ENCODE results near the gene RGS1.

Gene RGS1

DNA sequence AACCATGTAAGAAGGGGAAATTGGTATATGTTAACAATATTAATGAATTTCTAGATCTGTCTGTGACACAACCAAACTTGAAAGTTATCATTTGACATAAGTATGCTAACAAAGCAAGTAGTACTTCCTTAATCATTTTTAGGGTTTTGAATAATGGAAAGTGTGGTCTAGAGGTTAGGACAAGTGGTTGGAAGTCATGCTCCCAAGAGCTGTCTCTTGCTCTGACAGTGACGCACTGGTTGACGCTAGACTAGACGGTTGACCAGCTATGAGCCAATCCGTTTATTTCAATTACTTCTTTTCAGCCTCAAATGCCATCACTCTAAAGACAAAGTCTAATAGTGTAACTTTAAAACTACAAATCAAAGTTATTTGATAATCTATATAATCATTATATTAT, 20.7 kb upstream of the RGS1 start:
- DNase-seq = no peak

DNA sequence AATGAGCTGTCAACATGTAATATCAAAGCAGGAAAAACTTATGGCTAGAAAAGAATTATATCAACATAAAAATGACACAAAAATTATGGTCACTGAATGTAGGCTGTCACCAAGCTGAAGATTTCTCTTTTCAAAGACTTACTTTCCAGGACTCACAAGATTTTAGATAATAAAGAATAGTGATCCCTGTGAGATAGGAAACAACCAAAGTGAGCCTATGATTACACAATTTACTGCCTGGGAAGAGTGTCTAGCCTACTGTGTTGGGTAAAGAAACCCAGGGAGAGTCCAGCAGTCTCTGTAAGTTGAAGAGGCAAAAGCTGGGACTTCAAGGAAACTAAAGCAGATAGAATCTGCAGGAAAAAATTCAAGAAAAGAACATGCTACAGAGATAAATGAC, 20.2 kb upstream of the RGS1 start:
- no peak for DNase-seq

DNA sequence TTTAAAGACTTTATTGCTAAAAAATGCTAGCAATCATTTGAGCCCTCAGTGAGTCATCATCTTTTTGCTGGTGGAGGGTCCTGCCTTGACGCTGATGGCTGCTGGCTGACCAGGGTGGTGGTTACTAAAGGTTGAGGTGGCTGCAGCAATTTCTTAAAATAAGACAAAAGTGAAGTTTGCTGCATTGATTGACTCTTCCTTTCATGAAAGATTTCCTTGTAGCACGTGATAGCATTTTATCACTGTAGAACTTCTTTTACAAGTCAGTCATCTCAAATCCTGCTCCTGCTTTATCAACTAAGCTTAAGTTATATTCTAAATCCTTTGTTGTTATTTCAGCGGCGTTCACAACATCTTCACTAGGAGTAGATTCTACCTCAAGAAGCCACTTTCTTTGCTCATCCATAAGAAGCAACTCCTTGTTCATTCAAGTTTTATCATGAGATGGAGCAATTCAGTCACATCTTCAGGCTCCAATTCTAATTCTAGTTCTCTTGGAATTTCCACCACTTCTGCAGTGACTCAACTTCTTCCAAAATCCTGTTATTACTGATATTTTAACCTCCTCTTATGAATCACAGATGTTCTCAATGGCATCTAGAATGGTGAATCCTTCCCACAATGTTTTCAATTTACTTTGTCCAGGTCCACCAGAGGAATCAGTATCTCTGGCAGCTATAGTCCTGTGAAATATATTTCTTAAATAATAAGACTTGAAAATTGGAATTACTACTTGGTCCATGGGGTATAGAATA, 17.6 kb upstream of the RGS1 start:
- DNase-seq = no peak

DNA sequence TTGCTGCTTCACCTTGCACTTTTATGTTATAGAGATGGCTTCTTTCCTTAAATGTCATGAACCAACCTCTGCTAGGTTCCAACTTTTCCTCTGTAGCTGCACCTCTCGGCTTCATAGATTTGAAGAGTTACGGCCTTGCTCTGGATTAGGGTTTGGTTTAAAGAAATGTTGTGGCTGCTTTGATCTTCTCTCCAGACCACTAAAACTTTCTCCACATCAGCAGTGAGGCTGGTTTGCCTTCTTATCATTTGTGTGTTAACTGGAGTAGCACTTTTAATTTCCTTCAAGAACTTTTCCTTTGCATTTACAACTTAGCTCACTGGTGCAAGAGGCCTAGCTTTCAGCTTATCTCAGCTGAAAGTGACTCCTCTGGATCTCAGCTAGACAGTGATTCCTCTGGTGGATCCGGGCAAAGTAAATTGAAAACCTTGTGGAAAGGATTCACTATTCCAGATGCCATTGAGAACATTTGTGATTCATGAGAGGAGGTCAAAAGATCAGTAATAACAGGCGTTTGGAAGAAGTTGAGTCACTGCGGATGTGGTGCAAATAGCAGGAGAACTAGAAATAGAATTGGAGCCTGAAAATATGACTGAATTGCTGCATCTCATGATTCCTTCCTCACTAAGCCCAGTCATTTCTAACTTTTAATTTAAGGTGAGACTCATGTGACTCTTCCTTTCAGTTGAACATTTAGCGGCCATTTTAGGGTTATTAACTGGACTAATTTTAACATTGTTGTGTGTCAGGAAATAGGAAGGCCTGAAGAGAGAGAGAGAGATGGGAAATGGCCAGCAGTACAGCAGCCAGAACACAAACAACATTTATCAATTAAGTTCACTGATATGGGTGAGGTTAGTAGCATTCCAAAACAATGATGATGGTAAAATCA, 16.2 kb upstream of the RGS1 start:
- DNase-seq = no peak

DNA sequence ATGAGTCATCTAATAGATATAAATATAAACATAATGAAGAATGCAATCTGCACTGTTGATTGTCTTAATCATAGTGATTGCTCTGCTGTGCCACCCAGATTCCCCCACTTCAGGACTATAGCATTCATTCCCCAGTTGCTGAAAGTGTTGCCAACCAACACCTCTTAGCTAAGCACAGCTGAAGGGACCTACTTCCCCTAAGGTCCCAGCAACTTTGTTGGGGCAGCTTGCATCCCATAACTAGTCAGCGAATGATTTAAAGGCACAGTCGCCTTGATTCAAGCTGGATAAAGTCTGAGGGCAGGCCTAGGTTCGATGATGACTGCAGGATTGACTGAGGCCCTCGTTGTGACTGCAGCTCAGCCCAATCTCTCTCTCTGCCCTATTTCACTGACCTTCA, 14.3 kb upstream of the RGS1 start:
- DNase-seq = no peak

DNA sequence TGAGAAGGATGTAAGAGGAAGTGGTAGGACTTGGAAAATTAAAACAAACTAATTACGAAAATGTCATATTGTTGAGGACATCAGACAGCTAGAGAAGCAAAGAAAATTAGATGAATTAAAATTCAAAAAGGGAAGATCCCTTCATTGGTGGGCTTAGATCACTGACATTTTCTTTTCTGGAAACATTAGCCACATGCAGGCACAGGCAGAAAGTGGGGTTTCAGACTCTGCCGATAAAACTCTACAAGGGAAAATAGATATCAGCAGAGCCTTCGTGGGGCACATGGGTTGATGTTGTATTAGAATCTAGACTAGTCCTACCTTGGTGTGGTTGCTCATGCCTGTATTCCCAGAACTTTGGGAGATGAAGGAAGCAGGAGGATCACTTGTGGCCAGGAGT, 12.4 kb upstream of the RGS1 start:
- no peak for DNase-seq

DNA sequence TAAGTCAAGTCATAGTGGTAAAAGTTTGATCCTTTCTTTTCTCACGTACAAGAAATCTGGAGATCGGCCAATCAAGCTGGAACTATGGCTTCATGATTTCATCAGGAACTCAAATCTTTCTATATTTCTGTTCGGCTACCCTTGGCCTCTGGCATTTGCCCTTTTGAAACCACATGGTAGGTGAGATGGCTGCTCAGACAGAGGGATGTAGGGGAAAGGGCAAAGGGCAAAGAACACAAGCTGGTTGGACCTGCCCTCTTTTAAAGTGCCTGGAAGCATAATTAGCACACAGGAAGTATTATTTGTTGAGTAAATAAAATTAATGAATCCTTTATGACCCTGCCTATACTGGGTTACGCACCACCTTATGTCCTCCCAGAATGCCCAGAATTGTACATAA, 11.5 kb upstream of the RGS1 start:
- no peak for DNase-seq

DNA sequence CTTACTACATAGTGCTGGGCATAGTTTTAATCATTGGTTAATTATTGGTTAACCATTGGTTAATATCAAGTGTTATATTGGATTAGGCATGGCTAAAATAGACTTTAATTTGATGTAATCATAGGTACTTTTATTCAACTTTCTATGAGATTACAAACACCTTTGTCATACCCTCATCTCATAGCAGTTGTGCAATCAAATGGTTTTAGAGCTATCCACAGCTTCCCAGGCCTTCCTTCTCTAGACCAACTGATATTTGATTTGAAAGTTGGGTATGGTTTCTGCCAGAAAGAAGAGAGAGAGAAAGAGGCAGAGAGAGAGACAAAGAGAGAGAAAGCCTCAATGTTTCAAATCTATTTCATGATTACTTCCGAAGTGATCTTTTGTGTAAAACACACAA, 9.6 kb upstream of the RGS1 start:
- DNase-seq = no peak

DNA sequence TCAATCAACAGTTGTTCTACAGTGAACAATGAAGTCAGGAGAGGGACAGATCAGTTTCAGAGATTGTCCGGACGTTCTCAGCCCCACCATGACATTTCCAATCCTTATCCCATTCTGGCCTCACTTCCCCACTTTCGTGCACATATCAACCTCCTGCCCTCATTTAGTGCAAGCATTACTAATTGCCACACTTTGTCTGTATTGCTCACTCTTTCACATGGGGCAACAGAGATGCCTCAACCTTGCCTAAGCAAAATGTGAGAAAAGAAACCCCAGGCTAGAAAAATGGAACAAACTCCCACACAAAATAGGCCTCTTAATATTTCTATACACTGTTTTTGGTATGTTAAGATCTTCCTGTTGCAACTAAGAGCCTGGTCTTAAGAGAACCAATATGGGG, 8.9 kb upstream of the RGS1 start:
- DNase-seq = no peak

DNA sequence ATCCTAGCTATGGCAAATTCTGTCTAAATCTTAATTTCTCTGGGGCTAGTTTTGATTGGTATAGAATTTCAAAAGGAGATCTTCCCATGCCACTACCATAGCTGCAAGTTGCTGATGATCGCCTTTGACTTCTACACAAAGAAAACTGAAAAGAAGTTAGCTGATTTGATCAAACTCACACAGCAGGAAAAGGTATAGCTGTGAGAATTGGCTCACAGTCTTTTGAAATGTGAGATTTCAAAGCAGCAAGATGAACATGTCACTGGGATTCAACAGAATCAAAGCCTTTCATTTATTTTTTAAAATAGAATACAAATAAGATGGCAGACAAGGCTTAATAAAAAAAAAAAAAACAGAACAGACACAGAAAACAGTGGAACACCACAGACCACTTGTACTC, 7.5 kb upstream of the RGS1 start:
- DNase-seq = no peak

DNA sequence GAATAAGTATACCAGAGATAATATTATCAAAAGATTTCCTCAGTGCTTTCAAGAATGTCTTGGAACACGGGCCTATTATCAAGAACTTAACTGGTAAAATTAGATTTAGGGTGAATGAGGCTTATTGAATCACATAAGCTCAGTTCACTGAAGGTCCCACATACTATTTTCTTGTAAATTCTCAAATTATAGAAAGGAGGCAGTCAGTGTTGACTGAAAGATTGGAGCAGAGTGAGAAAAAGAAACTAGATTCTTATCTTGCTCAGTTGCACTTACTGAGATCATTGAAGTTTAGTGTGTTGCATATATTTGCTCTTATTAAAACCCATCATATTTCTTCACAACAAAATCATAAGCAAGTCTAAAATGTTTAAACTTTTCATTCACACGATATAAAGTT, 3.9 kb upstream of the RGS1 start:
- DNase-seq = no peak

DNA sequence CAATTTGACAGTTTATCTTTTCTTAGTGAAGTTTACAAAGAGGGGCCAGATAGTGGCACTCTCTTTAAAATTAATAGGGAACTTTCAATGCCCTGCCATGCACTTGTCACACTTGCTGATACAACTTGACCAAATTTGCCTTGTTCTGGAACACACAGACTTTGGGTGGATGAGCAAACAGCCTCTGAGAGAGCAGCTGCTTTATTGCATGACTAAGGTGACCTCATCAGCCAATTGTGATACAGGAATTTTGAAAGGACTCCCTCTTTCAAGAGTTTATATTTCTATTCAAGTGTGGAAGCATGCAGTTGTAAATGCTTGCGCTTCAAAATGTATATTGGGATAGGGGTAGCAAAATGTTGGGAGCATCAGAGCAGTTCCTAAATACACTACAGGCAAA, 2.1 kb upstream of the RGS1 start:
- no peak for DNase-seq

DNA sequence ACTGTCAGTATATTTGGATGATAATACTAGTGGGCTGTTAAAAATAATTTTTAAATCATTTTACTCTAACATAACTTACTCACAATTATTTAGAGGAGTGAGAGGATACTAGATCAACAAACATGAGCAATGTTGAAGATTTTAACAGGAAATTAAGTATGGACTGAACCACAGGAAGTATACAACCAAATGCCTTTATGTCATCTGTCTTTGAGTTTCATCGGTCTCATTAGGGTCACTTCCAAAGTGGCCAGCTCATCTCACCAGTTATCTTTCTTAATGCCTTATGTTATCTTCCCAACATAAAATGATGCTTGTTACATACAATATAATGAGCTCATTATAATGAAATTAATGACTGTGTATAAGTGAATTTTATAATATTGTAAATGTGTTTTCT, 1.5 kb upstream of the RGS1 start:
- DNase-seq = no peak

DNA sequence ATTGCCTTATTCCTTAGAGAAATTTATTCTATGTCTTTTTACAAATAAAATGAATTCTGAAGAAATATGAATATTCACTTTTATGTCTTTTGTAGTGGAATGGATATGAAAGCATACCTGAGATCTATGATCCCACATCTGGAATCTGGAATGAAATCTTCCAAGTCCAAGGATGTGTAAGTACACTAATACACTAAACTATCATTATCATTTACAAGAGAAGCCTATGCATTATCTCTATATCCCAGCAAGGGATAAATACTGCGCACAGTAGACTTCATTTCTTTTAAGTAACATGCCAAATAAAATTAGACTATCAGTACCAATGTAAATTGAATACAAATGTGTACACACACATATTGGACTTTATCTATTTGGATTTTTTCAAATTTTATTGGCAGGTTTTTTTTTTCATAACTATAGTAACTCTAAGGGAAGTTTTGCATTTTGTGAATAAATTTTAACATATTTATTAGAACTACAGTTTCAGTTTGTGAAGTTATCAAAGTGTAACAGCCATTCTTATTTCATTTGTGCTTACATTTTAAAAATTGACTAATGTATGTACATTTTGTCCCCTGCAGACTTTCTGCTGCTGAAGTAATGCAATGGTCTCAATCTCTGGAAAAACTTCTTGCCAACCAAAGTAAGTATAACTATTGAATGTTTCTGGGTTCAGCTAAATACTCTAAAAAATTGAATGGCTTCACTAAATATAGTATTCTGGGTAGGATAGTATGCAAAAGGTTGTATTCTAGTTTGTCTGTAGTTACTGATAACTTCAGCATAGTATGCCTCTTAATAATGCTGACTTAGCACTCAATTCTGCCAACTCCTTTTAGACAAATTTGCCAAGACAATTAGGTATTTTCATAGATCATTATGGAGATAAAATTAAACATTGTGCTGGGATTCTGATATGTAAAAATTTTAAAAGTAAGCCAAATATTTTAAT, 894 bp downstream of the RGS1 start:
- no peak for DNase-seq

DNA sequence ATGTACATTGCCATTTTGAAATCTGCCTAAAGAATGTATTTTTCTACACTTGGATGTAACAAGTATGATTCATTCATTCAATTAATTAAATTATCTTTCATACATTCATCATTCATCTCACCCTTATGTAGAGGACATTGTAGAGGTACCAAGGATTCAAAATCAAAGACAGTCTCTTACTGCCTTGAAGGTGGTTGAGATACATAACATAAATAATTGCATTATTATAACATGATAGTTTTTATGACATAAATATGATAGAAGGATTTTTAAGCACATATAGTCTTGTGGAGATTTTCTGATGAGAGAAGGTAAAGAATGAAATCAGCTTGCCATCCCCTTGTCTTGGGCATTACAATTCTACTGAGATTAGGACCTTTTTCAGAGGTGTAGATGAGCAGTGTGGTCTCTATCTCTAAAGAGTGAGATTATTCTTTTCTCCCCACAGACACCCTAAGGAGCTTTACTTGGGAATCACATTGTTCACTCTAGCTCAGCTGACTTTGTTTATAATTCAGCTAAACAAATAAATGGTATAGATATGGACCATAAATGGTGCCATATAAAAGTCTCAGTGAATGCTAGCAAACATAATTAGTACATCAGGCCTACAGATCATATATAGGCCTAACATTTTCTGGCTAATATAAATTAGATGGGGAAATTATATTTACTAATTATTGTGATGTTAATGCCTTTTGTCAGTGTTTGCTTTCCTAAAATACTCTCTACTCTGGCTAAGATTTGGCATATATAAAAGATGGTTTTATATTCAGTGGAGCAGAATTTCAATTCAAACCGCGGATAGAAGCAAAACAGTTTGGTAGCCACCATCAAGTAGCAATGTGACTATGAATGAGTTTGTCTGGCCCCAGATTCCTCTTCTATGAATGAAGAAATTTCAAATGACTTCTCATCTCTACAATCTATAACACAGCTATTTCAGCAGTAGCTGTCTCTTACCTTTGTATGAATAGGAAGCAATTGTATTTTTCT, 1.9 kb downstream of the RGS1 start:
- no peak for DNase-seq

DNA sequence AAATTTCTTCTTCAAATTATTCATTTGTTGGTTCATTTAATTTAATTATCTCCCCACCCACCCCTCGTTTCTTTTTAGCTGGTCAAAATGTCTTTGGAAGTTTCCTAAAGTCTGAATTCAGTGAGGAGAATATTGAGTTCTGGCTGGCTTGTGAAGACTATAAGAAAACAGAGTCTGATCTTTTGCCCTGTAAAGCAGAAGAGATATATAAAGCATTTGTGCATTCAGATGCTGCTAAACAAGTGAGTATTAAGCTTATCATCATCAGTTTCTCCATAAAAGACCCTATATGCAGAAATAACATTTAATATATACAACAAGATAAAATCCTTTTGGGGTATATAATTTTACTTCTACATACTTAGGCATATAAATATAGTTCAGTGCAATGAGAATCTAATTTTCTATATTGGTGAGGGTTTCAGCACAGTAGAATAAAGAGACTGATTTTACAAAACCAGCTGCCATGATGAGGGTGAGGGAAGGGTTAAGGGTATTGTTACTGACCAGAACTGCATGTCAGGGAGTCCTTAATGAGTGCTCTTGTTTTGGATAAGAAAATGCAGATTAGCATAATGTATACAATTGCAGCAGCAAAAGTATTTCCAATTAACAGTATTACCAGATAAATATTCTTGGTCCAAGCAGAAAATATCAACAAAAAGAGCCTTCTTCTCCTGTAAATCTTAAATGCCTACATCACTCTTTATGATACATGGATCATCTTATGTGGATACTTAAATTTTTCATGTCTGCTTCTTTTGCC, 2.8 kb downstream of the RGS1 start:
- DNase-seq = no peak

DNA sequence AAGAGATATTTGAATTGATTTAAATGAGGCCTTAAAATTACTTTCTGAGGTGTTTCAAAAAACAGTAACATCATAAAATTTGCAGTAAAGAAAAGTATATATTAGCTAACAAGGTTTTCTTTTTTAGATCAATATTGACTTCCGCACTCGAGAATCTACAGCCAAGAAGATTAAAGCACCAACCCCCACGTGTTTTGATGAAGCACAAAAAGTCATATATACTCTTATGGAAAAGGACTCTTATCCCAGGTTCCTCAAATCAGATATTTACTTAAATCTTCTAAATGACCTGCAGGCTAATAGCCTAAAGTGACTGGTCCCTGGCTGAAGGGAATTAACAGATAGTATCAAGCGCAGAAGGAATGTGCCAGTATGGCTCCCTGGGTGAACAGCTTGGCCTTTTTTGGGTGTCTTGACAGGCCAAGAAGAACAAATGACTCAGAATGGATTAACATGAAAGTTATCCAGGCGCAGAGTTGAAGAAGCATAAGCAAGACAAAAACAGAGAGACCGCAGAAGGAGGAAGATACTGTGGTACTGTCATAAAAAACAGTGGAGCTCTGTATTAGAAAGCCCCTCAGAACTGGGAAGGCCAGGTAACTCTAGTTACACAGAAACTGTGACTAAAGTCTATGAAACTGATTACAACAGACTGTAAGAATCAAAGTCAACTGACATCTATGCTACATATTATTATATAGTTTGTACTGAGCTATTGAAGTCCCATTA, 3.6 kb downstream of the RGS1 start:
- DNase-seq = no peak

DNA sequence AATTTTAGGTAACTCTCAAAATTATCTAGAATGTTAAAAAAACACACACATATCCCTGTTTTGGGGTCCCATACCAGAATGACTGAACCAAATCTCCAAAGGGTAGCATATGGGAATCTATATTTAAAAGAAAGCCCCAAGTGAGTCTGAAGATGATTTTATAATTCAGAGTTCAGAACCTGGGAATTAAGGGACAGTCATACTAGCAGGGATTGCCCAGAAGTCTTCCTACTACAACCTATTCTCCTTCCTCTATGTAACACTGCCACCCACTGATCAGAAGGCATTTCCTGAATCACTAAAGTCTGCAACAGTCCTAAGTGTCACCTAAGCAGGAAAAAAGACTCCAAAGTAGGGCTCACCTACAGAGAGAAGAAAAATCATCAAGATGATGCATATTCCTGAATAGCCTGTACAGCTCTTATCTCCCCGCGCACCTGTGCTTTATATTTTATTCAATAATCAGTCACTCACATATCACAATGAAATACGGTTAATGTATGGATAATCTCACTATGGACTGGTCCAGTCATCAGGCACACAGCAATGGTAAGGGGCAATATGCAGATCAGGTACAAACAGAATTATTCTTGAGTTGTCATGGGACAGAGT, 4.9 kb downstream of the RGS1 start:
- no peak for DNase-seq

DNA sequence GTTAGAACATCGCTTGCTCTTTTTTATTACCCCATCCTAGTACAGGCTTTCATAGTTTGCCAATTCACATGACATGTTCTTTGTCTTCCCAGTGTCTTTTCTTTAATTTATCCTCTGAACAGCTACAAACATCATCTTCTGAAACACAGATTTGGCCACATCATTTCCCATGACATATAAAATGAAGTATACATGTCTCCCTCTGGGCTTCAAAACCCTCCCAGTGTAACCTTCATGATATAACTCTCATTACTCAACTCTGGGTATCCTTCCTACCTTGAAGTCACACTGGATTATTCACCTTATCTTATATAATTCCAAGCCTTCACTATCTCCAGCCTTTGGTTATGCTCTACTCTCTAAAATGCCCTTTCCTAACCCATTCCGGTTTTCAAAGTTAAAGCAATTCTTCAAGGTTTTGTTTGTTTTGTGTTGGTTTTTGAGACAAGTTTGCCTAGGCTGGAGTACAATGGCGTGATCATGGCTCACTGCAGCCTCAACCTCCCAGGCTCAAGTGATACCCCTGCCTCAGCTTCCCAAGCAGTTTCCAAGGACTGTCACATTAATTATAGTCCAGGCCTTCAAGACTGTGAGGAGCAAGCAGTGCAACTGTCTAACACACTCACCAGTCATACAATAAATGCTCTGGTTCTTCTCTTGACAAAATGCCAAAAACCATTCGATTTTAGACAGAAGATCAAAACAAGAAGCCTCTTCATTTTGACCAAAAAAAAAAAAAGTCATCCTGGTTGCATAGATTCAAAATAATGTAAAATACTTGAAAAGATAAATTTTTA, 5.8 kb downstream of the RGS1 start:
- no peak for DNase-seq
